AG04450 (cell line): ENCODE measurements around the gene MGLL. TPM values are rescaled to one million over a fixed set of nuclear protein-coding genes. Genes with fewer than 3 reads are reported as not detected.

Experiments
- CTCF ChIA-PET: fragments of 300-600, 350-600 bp; formaldehyde crosslinking; extraction: SDS; loops from one replicate; lab custom pipeline; 2022; ENCODE audit warnings: antibody characterized with exemption, inconsistent platforms; lab: Charles Lee
- POLR2A ChIA-PET: fragments of 350-600 bp; formaldehyde crosslinking; extraction: SDS; loops from one replicate; lab custom pipeline; 2021; ENCODE audit warnings: antibody characterized with exemption, inconsistent platforms; lab: Yijun Ruan, JAX
- DNase-seq: peaks from one replicate; pipeline ENCODE4 v3.0.0-alpha.2; 2011; ENCODE audit warnings: low read depth, low spot score
- H3K27ac ChIP-seq: one replicate; pipeline ENCODE4 v1.5.1; 2012; ENCODE audit warnings: low read depth, low read length, control low read depth
- H3K27me3 ChIP-seq: one replicate; pipeline ENCODE4 v1.6.0; 2012; ENCODE audit warnings: low read length; ENCODE audit not compliant: control insufficient read depth, insufficient read depth
- H3K4me3 ChIP-seq: 2 replicates; pipeline ENCODE4 v1.5.1; 2011; ENCODE audit warnings: mild to moderate bottlenecking, low read depth, low read length, control low read depth
- H3K9me3 ChIP-seq: 2 replicates; pipeline ENCODE4 v1.5.1; 2012; ENCODE audit warnings: low read length; ENCODE audit not compliant: control insufficient read depth, insufficient read depth
- polyA plus RNA-seq: library from polyadenylated mRNA; depleted of rRNA; stranded (reverse); fragments of >200 nt; gene quantifications from 2 replicates; pipeline ENCODE4 v1.2.3, GENCODE V29; 2011
- TF ChIP-seq, protein P1 (sequence below): IDR thresholded peaks from 2 replicates; pipeline ENCODE4 v1.5.1; 2011; ENCODE audit warnings: low read depth, low read length, control low read depth, inconsistent platforms

The MGLL gene
- polyA plus RNA-seq, 1 experiment = 49.1 TPM

DNA sequence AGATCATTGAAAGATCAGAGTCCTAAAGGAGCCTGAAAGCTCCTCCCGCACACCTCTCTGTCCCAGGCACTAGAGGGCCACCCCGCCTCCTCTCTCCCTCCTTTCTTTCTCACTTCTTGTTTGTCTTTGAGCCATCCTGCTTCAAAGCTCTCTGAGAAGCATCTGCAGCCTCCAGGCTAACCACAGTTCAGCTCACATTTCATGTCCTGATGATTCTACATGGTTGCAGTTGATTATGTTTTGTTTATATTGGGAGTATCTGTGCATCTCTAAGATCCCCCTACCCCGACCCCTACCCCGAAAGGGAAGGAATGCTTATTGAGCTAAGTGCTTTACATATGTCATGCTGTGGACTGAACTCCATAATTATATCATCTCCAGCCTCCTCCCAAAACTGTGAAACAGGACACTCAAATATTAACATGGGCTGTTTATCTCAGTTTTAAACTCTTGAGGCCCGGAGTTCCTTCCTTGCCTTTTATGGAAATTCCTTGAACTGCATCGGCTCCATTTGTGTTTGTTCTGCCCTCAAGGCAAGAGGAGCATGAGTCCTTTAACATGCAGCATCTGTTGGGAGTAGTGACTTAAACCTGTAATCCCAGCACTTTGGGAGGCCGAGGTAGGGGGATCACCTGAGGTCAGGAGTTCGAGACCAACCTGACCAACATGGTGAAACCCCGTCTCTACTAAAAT lies 30.9 kb downstream of the MGLL start:
- Histone ChIP-seq H3K27me3 (no peaks in the 10 kb centered on the region), H3K9me3 (no peaks in the 10 kb centered on the region), H3K27ac (peak overlapping the region; percentile 94), H3K4me3 (no peak overlapping the region)
- DNase-seq = peak; percentile 76
- CTCF ChIA-PET = interaction anchor here (0.6 to 2.3 kb wide), 6 partner anchors 12 to 385 kb away, joined by 3 to 16 read pairs (median 6); no protein-coding TSS in a partner anchor
- POLR2A ChIA-PET = interaction anchor here (0.7 to 1.3 kb wide), 9 partner anchors 12 to 119 kb away, joined by 3 to 6 read pairs (median 3); partner anchors contain the start of genes ABTB1 and MGLL
- TF ChIP-seq, protein P1, sequence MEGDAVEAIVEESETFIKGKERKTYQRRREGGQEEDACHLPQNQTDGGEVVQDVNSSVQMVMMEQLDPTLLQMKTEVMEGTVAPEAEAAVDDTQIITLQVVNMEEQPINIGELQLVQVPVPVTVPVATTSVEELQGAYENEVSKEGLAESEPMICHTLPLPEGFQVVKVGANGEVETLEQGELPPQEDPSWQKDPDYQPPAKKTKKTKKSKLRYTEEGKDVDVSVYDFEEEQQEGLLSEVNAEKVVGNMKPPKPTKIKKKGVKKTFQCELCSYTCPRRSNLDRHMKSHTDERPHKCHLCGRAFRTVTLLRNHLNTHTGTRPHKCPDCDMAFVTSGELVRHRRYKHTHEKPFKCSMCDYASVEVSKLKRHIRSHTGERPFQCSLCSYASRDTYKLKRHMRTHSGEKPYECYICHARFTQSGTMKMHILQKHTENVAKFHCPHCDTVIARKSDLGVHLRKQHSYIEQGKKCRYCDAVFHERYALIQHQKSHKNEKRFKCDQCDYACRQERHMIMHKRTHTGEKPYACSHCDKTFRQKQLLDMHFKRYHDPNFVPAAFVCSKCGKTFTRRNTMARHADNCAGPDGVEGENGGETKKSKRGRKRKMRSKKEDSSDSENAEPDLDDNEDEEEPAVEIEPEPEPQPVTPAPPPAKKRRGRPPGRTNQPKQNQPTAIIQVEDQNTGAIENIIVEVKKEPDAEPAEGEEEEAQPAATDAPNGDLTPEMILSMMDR = peak; percentile 34

DNA sequence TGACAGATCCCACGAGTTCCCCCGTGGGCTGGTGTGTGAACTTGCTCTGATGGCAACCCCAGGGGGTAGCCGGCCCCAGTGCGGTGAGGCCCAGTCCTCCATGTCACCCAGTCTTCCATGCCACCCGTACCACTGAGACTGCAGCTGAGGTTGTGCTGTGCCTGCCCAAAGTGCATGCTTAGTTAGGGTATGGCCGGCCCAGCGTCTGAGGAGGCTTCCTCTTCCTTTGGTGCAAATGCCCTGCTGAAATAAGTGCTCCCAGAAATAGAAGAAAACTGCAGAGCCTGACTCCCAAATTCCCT lies 31.5 kb downstream of the MGLL start:
- H3K27ac ChIP-seq = peak overlapping the region; percentile 94
- ChIA-PET POLR2A (interaction anchor here (0.7 to 1.3 kb wide), 9 partner anchors 12 to 118 kb away, joined by 3 to 6 read pairs (median 3); partner anchors contain the start of genes ABTB1 and MGLL), CTCF (interaction anchor here (1.2 to 2.3 kb wide), 5 partner anchors 11 to 101 kb away, joined by 3 to 16 read pairs (median 6); no protein-coding TSS in a partner anchor)
- H3K27me3 ChIP-seq = no peaks in the 10 kb centered on the region
- no peaks in the 10 kb centered on the region for H3K9me3 ChIP-seq
- DNase-seq = no peak
- TF ChIP-seq, protein P1 = no peak
- no peak overlapping the region for H3K4me3 ChIP-seq

DNA sequence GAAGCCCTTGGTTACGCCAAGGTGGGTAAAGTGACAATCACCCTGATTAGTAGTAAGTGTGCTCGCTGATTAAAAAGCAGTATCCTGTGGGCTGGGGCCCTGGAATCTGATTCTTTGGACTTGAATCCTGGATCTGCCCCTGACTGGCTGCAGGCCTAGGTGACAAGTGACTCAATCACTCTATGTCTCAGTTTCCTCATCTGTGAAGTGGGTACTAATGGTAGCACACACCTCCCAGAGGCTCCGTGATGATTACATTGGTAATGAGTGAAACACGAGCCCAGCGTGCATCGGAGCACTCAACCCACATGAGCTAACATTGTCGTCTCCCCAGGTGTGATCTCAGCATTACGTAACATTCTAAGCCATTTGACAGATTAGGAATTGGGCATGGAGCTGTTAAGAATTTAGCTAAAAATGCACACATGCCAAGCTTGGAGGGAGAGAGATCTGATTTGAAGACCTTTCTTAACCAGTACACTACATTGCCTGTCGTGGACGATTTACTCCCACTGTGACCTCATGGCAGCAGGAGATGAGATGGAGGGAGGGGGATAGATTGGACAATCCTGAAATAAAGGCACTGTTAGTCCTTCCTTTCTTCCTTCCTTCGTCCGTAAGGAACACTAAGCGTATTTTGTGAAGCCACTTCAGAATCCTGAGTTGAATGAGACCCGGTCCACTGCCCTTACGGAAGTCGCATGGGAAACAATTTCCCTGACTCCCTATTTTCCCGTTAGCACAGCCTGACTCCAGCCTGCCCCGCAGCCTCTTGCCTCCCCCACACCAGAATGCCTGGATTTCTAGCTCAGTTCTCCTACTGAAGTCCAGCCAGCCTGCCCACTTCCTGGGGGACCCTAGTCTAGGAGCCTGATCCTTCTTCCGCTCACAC lies 32.1 kb downstream of the MGLL start:
- no peak for DNase-seq
- POLR2A ChIA-PET = interaction anchor here (0.7 to 1.3 kb wide), 6 partner anchors 11 to 108 kb away, joined by 3 to 6 read pairs (median 4); partner anchors contain the start of gene MGLL
- Histone ChIP-seq H3K4me3 (no peak overlapping the region), H3K9me3 (no peaks in the 10 kb centered on the region), H3K27me3 (no peaks in the 10 kb centered on the region), H3K27ac (peak overlapping the region; percentile 94)
- TF ChIP-seq, protein P1 = no peak
- CTCF ChIA-PET = interaction anchor here (0.6 to 2.3 kb wide), 7 partner anchors 9 to 100 kb away, joined by 3 to 16 read pairs (median 6); no protein-coding TSS in a partner anchor

DNA sequence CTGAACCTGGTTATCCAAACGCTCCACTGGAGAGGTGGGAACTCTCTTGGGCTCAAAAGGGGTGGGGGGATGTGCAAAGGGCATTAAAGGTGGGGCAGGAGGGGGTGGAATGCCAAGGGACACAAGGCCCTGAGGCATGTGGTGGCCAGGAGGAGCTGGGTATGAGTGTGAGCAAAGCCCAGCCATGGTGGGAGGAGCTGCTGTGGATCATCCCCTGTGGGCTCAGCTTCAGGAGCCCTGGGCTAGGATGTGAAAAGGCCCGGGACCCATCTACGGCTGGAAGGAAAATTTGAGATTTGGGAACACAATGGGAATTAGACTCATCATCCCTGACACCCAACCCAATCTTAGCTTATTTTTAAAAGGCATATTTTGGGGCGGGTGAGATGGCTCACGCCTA lies 33.3 kb downstream of the MGLL start:
- POLR2A ChIA-PET = interaction anchor here (1.1 kb wide), 1 partner anchor 33 kb away, joined by 3 read pairs; no protein-coding TSS in a partner anchor
- TF ChIP-seq, protein P1 = no peak
- DNase-seq = no peak
- no peak overlapping the region for H3K27ac ChIP-seq
- H3K27me3 ChIP-seq = no peaks in the 10 kb centered on the region
- H3K9me3 ChIP-seq = no peaks in the 10 kb centered on the region
- no peak overlapping the region for H3K4me3 ChIP-seq
- CTCF ChIA-PET = no interaction called here
